NAMALWA (cell line): ENCODE measurements around the gene REEP1.
A peak's percentile ranks its signal among the peaks of the same experiment; 100 is the strongest.

Experiments used
- DNase-seq: peaks from one replicate; pipeline ENCODE4 v3.0.0-alpha.2; 2015; ENCODE audit warnings: low spot score

REEP1 gene, protein sequence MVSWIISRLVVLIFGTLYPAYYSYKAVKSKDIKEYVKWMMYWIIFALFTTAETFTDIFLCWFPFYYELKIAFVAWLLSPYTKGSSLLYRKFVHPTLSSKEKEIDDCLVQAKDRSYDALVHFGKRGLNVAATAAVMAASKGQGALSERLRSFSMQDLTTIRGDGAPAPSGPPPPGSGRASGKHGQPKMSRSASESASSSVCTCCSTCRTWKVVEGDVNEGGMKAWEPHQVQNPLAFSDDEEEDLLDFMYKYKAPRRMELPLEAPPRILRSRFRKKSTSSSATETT

DNA sequence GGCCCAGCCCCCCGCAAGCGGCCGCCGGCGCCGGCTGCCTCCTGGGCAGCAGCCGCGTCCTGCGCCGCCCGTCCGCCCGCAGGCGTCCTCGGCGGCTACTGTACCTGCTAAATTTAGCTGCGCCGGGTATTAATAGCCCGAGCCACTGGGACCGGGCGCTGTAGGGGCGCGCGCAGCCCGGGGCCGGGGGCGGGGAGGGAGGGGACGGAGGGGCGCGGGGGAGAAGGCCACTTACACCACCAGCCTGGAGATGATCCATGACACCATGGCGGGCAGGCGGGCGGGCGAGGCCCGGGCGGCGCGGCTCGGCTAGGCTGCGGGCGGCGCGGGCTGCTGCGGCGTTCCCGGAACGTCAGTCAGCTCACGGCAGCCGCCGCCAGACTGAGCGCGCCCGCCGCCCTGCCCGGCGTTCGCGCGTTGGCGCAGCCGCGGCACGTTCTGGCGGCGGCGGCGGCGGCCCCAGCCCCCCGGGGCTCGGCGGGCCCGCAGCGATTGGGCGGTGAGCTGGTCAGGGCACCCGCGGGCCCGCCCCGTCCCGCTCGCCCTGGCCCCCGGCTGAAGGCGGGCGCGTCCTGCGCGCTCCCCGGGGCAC, at the start of gene REEP1:
Gene REEP1 (minus strand): TSS at position 383 of the 592 bp plus-strand sequence. CDS start 116 bp downstream, at position 267.
- DNase-seq, result no peak

DNA sequence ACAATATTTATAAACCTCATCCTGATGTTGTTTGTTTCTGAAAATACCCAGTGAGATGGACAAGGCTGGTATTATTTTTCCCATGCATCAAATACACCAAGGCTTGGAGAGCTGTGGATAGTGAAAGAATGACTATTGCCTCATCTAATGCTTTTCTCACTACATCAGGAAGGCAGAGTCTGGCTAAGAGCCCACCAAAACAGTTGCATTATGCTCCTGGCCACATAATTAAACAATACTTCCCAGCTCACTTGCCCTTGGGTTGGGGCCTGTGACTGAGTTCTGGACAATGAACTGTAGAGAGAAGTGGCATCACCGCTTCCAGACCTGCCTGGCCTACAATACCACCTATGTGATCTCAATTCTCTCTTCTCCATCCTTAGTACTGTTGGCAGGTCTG, 46.4 kb upstream of the REEP1 start:
- DNase-seq, result no peak

DNA sequence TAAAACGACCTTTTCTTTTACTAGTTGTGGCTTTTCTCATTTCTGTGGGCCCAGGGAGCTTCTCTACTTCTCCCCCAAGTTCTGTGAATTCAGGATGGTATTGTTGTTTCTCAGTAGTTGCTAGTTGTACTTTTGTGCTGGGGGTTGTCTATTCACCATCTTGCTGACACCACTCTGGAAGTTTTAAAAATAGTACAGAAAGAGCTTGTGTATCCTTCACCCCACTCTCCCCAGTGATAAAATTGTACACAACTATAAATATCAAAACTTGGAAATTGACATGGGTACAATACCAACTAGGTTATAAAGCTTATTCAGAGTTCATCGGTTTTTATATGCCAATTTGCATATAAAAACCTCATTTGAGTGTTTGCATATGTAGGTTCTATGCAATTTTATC, 45.3 kb upstream of the REEP1 start:
- no peak for DNase-seq

DNA sequence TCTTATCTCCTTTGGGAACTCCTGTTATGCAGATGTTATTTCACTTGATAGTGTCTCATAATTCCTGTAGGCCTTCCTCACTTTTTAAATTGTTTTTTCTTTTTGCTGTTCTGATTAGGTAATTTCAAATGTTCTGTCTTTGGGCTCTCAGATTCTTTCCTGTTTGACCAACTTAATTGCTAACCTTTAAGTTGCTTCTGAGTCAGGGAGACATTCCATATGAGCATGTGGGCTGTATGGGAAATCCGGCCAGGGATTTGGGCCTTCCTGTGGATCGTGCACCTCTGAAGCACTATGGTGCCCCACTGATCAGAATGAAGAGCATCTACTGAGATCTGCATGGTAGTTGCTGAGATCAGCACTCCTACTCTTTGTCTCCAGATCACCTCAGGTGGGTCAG, 44.7 kb upstream of the REEP1 start:
- no peak for DNase-seq

DNA sequence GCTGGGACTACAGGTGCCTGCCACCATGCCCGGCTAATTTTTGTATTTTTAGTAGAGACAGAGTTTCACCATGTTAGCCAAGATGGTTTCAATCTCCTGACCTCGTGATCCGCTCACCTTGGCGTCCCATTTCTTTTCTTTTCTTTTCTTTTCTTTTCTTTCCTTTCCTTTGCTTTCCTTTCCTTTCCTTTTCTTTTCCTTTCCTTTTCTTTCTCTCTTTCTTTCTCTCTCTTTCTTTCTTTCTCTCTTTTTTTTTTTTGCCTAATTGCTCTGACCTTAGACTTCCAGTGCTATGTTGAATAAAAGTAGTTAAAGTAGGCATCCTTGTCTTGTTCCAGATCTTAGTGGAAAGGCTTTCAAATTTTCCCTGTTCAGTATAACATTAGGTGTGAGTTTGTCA, 41.0 kb upstream of the REEP1 start:
- no peak for DNase-seq

DNA sequence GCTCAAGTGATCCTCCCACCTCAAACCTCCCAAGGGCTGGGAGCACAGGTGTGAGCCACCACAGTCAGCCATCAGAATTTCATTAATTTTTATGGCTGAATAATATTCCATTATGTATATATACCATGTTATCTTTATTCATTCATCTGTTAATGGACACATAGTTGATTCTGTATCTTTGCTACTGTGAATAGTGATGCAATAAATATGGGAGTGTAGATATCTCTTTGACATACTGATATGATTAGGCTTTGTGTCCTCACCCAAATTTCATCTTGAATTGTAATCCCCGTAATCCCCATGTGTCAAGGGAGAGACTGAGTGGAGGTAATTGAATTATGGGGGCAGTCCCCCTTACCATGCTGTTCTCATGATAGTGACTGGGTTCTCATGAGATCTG, 38.2 kb upstream of the REEP1 start:
- DNase-seq, result no peak

DNA sequence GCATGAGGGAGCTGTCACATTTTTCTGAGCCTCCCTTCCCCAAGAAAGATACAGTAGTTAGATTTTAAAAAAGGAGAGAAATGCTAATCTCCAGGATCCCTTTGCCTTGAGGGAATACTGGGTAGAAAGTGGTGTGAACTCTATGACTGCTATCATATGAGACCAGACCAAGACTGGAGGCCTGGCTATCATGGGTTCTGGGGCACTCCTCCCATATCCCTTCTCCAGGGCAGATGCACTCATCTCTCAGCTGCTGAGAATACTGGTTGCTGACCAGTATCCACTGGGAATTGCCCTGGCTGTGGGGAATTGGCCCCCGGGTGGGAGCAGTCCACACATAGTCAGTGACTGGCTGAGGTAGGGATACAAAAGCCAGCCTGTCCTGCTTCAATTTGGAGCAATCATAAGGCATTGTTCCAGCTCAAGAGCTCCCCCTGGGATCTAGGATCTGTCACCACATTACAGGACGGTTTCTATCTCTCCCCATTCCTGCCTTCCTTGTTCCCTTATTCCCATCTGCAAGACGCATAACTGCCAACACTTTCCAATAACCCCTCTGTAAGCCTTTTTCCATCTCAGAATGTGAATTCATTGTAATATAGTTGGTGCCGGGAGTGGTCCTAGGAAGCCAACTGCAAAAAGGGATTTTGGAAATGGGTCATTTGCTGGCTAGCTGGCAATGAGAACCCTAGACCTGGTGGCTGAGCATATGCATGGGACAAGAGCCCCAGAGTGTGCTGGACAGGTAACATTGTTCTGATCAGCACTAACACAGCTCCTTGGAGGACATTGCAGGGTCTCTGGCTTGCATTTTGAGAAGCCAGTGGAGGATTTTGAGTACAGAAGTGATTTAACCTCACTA, 35.4 kb upstream of the REEP1 start:
- DNase-seq, result peak; percentile 39

DNA sequence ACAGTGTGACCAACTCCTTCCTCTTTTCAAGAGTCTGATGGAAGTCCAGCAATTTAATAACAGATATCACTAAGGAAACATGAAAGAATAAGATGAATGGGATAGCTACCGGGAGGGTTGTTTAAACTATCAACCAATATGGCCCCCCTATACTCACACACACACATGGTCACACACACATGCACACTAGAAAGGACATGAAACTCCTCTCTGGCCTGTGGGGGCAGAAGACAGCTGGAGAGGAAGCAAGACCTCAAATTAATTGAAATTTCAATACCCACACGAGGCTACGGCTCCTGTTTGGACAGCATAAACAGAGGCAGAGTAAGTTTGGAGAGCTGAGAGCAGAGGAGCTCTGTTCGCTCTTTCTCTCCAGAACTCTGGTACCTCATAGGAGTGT, 34.7 kb upstream of the REEP1 start:
- DNase-seq, result peak; percentile 49

DNA sequence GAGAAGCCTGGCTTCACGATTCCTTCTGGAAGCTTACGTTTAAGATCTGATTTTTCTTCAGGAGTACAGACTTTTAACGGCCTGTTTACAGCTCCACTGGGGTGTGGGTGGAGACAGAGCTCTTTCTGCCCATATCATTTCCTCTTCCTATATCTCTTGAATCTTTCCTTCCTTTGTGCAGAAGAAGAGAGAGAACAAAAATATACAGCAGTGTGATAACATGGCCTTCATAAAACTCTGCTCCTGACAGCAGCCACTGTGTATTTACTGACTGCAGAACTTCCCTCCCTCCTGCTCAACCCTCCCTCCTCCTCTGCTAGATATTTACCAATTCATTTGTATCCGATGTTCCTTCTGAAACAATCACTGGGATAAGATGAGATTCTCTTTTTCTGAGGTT, 34.1 kb upstream of the REEP1 start:
- DNase-seq, result no peak

DNA sequence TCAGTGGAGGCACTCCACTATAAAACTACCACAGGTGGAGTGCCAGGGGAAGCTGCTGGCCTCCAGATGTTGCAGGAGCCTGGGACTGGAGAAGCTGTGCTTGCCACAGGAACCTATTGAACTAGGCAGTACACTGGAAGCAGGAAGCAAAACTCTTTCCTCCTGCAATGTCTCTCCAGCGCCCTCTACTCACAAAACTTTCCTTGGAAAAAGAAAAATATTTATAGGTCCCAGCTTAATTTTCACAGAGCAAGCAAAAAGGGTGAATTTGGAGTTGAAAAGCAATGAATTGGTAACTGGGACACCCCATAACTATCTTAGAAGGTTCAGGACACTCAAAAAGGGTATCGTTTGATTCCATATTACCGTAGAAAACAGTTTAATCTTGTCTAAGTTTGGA, 33.2 kb upstream of the REEP1 start:
- DNase-seq, result no peak

DNA sequence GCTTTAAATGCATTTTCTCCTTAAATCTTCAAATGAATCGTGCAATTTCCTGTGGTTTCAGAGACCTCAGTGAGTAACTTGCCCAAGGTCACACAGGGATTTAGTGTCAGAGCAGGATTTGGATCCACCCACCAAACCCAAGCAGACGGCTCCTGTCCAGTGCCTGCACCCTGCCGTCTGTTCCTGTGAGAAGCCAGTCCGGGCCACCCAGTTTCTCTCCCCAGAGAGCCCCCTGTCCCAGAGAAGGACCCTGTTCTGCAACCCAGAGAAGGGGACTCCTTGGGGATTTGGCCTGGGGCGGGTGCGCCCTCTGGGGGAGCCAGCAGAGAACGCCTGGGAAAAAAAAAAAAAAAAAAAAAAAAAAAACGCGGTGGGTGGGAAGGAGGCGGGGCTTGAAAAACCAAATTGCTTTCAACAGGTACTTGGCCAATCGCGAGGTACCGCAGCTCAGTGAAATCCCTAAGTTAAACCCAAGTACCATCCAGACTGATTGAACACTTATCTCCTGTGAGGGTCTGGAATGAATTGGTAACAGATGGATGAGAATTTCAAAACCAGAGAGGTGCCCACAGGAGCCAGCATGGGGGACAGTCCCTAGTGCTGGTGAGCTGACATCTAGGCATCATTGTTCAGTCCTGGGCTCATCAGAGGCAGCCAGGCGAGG, 30.9 kb upstream of the REEP1 start:
- DNase-seq, result peak; percentile 63

DNA sequence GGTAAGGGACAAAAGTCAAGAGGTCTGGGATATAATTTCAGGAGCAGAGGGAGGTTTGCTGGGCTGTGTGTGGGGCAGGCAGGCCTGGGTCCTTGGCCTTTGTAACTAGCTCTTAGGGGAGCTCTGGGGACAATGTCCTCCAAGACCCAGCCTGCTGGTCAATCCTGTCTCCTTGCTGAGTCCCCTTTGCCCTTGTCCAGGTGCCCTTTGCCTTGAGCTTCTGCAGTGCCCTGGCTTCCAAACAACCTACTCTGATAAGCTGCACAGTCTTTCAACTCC, 30.0 kb upstream of the REEP1 start:
- DNase-seq, result no peak

DNA sequence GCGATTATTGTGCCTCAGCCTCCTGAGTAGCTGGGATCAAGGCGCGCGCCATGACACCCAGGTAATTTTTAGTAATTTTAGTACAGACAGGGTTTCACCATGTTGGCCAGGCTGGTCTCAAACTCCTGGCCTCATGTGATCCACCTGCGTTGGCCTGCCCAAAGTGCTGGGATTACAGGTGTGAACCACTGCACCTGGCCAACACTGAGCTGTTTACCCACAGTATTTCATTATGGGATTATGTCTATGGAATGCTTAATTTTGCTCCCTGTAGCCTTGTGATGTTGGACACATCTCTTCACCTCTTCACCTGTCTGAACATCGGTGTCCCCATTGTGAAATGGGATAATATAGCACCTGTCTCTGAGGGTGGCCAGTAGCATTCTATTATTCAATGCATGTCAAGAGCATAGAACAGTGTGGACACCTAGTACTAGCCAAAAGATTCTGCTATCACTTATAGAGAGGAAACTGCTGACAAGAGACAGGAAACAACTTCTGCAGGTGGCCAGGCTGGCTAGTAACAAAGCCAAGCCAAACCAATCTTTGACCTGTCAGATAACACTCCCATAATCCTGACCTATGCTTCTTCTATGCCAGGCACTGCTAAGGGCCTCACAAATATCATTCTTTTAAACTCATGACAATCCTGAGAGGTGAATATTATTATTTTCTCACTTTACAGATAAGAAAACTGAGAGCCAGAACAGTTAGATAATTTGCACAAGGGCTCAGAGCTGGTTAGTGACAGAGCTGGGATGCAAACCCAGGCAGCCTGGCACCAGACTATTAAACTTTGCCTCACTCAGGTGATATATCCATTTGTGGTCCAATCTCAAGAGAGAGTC, 29.4 kb upstream of the REEP1 start:
- DNase-seq, result no peak

DNA sequence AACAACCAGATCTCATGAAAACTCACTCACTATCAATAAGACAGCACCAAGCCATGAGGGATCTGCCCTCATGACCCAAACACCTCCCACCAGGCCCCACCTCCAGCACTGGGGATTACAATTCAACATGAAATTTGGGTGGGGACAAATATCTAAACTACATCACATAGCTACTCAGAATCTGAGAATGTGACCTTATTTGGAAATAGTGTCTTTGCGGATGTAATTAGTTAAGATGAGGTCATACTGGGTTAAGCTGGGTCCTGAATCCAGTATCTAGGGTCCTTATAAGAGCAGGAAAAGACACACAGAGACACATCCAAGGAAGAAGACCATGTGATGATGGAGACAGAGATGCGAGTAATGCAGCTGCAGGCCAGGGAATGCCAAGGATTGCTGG, 27.5 kb upstream of the REEP1 start:
- DNase-seq, result no peak

DNA sequence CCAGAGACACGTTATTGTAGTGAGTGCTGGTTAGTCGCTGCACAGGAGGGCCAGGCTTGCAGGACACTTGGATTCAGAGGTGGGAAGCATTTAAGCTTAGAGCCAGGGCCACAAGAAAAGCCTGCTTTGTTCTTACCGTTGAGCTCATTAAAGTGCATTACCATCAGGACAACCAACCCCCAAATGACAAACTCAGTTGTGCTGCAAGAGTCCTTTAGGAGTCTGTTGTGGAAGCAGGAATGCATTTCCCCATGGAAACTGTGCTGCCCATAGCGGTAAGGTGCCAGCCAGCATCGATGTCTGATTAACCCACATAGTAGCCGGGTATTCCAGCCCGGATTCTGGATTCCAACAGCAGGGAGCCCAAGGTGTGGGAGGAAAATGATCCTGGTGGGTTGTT, 23.4 kb upstream of the REEP1 start:
- no peak for DNase-seq

DNA sequence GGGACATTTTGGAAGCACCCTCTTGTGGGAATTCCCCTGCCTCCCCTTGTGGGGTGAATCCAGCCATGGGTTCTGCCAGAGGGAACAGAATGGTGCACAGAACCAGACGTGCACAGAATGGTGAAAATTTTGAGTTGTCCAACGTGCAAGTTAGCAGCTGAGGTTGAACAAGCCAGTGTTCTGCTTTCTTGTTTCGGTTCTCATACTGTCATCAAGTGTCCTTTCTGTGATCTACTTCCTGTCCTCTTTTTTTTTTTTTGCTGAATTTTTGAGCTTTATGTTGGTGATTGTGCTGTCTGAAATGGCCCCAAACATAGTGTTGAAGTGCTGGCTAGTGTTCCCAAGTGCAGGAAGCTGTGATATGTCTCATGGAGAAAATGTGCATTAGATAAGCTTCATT, 21.5 kb upstream of the REEP1 start:
- peak; percentile 60 for DNase-seq

DNA sequence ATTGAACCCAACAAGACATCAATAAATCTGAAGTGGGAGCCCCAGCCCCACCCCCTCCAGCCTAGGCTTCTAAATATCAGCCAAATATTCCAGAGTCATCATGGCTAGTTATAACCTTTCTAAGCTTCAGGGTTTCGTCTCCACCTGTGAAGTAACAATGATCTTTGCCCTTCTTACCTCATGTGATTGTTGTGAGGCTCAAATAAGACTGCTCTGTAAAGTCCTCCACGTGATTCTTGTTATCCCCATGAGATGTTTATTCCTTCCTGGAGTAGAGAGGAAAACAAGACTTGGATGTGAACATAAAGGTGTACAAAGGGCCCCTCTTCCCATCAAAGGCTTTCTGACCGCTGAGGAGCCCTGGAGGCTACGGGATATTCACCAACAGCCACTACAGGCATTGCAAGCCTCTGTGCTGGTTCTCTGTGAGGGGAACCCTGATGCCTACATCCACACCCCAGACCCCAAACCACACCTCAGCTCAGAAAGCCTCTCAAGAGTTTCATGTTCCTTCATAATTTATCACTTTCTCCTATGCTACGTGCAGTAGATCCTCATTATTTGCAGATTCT, 20.1 kb upstream of the REEP1 start:
- no peak for DNase-seq

DNA sequence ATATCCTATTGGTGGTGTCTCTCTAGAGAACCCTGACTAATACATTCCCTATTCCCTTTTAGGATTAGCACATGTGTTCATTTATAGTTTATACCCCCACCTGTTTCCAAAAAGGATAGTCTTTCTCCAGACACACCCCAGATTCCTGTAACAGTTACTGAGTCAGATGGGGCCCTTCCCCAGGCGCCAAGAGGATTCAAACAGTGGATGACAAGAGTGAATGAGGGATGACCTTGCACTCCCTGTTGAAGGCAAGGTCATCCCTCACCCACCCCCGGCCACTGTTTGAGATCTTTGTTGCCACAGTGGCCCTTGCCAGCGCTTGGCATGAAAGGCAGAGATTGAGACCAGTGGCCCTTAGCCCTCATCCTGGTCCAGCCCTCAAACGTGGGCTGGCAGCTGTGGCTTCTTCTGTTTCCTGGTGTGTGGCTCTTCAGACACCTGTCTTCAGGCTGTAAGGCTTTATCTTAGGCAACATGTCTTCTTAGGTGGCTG, 15.3 kb upstream of the REEP1 start:
- DNase-seq, result no peak

DNA sequence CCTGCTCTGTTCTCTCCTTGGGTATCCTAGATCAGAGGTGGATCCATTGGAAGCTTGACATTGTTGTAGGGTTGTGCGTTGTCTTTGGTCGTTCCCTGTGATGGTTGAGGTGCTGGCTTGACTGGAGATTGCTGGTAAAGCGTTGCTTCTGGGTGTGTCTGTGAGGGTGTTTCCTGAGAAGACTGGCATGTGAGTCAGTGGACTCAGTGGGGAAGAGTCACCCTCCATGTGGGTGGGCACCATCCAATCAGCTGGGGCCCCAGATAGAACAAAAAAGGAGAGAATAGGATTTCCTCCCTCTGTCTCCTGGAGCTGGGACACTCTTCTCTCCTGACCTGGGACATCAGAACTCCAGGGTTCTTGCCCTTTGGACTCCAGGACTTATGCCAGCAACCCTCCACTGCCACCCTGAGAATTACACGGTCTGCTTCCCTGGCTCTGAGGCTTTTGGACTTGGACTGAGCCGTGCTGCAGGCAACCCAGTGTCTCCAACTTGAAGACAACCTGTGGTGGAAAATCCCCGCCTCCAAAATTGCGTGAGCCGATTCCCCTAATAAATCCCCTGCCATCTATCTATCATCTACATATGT, 14.8 kb upstream of the REEP1 start:
- DNase-seq, result no peak

DNA sequence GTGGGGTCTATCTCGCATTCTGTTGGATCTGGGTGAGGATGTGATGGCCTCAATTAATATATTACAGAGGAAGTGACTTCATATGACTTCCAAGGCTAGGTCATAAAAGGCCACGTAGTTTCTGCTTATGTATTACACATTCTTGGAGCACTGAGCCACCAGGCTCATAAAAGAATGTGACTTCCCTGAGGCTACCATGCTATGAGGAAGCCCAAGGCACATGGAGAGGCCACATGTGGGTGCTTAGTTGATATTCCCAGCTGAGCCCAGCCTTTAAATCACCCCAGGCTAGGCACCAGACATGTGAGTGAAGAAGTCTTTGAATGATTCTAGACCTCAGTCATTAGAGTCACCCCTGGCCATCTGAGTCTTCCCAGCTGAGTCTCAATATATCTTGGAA, 13.3 kb upstream of the REEP1 start:
- no peak for DNase-seq

DNA sequence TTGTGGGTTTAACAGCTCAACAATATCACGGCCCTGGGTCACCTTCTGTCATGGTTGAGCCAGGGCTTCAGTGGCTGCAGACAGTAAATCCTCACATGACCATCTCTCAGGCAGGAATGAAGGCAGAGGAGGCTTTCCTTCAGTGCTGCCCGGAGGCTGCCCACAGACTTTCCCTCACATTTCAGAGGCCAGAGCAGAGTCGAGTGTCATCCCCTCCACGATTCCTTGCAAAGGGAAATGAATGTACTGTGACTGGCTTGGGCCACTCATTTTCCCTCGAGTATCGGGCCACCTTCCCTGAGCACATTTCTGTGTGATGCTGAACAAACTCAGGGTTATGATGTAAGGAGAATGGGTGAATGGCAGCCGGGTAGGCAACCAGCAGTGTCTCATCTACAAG, 10.0 kb upstream of the REEP1 start:
- DNase-seq, result no peak
